ENCODE data around the gene TMEM14A. TPM values are rescaled to one million over a fixed set of nuclear protein-coding genes. Genes with fewer than 3 reads are reported as not detected.
A peak's percentile ranks its signal among the peaks of the same experiment; 100 is the strongest.

Gene TMEM14A
- total and polyA plus RNA-seq, 9 of the 15 experiments (the other 6 are each of a cell fraction or from before 2014, with no cell fraction given), result 3.5 to 43.3 (median 8.5) TPM

DNA sequence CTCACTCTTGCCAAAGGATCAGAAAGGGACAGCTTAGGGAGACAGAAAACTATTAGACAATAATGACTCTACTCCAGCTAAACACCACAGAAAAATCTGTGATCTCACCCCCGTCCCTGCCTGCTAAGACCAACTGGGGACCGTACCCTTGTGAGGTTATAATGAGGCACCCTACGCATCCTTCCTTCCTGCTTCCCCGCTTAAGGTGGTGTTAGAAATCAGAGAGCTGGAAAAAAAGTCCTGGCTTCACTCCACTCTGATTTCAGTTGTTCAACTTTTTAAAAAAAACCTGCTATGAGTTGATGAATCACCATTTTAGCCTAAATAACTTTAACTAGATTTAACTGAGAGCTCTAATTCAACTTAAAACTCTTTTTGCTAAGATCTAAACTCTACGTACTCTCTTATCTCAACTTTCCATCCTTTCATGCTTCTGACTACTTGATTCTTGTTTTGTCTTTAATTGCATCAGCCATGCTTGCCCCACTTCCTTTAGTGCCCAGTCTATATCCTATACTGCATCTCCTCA, 35.8 kb upstream of the TMEM14A start (continued):
- TF ChIP-seq ZNF263 (CRISPR knock-in tag; IDR thresholded peaks at IDR 0.05; ENCODE audit: borderline replicate concordance), result no peak
- TF ChIP-seq ZNF589 (CRISPR knock-in tag; IDR thresholded peaks at IDR 0.05; ENCODE audit: low read depth), result peak; percentile 67; the same call in 1 of the 2 replicates
- TF ChIP-seq KLF16 (IDR thresholded peaks at IDR 0.05), result no peak
- no peak for TF ChIP-seq SUPT5H (IDR thresholded peaks at IDR 0.05)
- peak; percentile 21; the same call in 1 of the 2 replicates for TF ChIP-seq LEF1 (IDR thresholded peaks at IDR 0.05)
- TF ChIP-seq RBFOX2 (IDR thresholded peaks at IDR 0.05; ENCODE audit: low read depth, low read length), result 0 out of 2 replicates have a peak, but pooled peaks have one; percentile 19
- TF ChIP-seq CTBP1 (IDR thresholded peaks at IDR 0.05; ENCODE audit: borderline replicate concordance), result peak; percentile 59
- TF ChIP-seq ARID1B (IDR thresholded peaks at IDR 0.05), result peak; percentile 38; the same call in 1 of the 2 replicates
- TF ChIP-seq SMARCA4 (IDR thresholded peaks at IDR 0.05), result peak; percentile 38; the same call in 1 of the 2 replicates
- no peak for TF ChIP-seq ZNF41 (CRISPR knock-in tag; conservative IDR thresholded peaks at IDR 0.05)
- TF ChIP-seq ETV1 (tag; conservative IDR thresholded peaks at IDR 0.05; ENCODE audit: low read depth), result peak; percentile 54

DNA sequence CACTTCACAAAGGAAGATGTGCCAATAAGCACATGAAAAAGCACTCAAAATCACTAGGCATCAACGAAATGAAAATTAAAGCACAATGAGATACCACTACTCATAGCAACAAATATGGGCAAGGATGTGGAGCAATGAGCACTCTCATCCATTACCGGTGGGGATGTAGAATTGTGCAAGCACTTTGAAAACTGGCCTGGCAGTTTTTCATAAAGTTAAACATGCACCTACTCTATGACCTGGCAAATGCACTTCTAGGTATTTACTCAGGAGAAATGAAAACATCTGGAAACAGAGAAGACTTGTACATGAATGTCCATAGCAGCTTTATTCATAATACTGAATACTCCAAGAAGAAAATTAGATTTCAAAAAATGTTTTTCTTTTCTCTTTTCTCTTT, 34.1 kb upstream of the TMEM14A start:
- FAIRE-seq (no peak), DNase-seq (ENCODE audit: extremely low read depth in 1 of 4, low spot score in 3 of 4) (no peak), ATAC-seq (no peak)
- Histone ChIP-seq H3K27ac (ENCODE audit: extremely low read depth, low read depth, low read length) (no peak overlapping the region), H3K4me3 (no peak overlapping the region), H3K4me2 (ENCODE audit: insufficient read depth, low read length) (no peak overlapping the region), H3K9me1 (ENCODE audit: control insufficient read depth, insufficient read depth, low read length) (no peaks in the 10 kb centered on the region), H3K79me2 (ENCODE audit: control insufficient read depth, insufficient read depth, low read length) (no peaks in the 10 kb centered on the region), H3K4me1 (replicated peaks in 1 of 2; ENCODE audit: control insufficient read depth in 2 of 2, insufficient read depth in 2 of 2, low read length in 2 of 2) (peaks cover 7 to 13% of the 10 kb centered on the region in 2 experiments), H2AFZ (ENCODE audit: low read depth, low read length) (no peak overlapping the region), H3K36me3 (ENCODE audit: control insufficient read depth, insufficient read depth, low read length) (no peaks in the 10 kb centered on the region), H3K27me3 (ENCODE audit: control insufficient read depth in 2 of 2, insufficient read depth in 2 of 2, low read length in 2 of 2) (no peaks in the 10 kb centered on the region), H3K9me3 (replicated peaks; ENCODE audit: control insufficient read depth, insufficient read depth, low read depth, low read length) (no peaks in the 10 kb centered on the region), H4K20me1 (replicated peaks; ENCODE audit: control insufficient read depth, insufficient read depth, low read length) (no peaks in the 10 kb centered on the region), H3K9ac (ENCODE audit: insufficient read depth in 1 of 2, low read depth in 2 of 2, low read length in 2 of 2) (no peak overlapping the region)
- ChIA-PET CTCF (ENCODE audit: low intra/inter-chr PET ratio) (no interaction called here), POLR2A (no interaction called here)
- BruUV-seq (replicated peaks), result no TSS peak
- 45% methylated on average over 2 of the region's 2 CpGs for WGBS (ENCODE audit: insufficient coverage, low coverage, missing lambda C conversion rate)
- in situ Hi-C loops (cut with MboI) (no loop called here), intact Hi-C loops (cut with micrococcal nuclease) (no loop called here)
- TF ChIP-seq PYGO2 (tag; IDR thresholded peaks at IDR 0.05) (no peak), CEBPG (CRISPR knock-in tag; IDR thresholded peaks at IDR 0.05) (no peak), CEBPG (tag; conservative IDR thresholded peaks at IDR 0.05 in 1 of 2, IDR thresholded peaks at IDR 0.05 in 1 of 2) (0 out of 4 replicates have a peak, but pooled peaks of 1 of the 2 experiments have one; percentile 9), RBBP5 (IDR thresholded peaks at IDR 0.05; ENCODE audit: borderline replicate concordance, insufficient read depth, low read length, poor library complexity, severe bottlenecking) (no peak)
- TF ChIP-seq, protein P1, sequence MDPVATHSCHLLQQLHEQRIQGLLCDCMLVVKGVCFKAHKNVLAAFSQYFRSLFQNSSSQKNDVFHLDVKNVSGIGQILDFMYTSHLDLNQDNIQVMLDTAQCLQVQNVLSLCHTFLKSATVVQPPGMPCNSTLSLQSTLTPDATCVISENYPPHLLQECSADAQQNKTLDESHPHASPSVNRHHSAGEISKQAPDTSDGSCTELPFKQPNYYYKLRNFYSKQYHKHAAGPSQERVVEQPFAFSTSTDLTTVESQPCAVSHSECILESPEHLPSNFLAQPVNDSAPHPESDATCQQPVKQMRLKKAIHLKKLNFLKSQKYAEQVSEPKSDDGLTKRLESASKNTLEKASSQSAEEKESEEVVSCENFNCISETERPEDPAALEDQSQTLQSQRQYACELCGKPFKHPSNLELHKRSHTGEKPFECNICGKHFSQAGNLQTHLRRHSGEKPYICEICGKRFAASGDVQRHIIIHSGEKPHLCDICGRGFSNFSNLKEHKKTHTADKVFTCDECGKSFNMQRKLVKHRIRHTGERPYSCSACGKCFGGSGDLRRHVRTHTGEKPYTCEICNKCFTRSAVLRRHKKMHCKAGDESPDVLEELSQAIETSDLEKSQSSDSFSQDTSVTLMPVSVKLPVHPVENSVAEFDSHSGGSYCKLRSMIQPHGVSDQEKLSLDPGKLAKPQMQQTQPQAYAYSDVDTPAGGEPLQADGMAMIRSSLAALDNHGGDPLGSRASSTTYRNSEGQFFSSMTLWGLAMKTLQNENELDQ (CRISPR knock-in tag; IDR thresholded peaks at IDR 0.05; ENCODE audit: borderline replicate concordance), result no peak

All from K562 (cell line).